Forelimb muscle (tissue), 1 donor: ENCODE results near the gene TSHZ2. TPM values are rescaled to one million over a fixed set of nuclear protein-coding genes. Genes with fewer than 3 reads are reported as not detected.

Experiments used
- DNase-seq: peaks from one replicate; pipeline ENCODE4 v3.0.0-alpha.2; 2013; ENCODE audit warnings: low read depth
- polyA plus RNA-seq: library from polyadenylated mRNA; unstranded; fragments of 120-200 nt; gene quantifications from one replicate; pipeline ENCODE4 v1.2.1, GENCODE V29; 2013; ENCODE audit not compliant: insufficient read length

The TSHZ2 gene
- polyA plus RNA-seq, 1 donor = 9.0 TPM

DNA sequence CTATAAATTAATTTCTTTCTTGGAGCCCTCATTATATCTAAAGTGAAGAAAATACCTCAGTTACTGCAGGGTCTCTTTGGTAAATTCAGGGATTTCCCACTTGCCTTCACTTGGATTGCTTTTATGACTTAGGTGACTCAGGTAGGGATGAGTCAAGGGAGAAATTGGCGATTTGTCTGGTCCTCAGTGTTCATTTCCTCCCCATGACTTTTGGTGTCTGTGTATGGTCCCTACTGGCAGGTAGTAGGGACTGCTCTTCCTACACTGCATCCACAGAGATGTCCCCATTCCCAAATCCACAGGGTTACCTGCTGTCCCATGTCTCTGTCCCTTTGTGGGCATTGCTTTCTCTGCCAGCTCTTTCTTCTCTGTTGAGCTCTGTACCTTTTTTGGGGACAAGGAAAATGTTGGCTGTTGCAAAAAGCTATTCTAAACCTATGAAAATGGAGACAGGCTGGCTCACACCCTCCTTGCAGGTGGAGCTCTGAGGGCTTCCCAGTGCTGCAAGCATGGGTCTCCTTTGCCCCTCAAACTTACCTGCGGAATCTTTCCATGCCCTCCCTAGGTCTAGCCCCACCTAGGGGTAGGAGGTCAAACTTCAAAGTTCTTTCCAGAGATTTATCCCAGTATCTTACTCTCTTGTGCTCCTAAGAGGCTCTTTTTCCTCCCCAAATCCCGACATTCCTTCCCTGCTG is 409.6 kb downstream of the TSHZ2 start:
- DNase-seq = no peak

DNA sequence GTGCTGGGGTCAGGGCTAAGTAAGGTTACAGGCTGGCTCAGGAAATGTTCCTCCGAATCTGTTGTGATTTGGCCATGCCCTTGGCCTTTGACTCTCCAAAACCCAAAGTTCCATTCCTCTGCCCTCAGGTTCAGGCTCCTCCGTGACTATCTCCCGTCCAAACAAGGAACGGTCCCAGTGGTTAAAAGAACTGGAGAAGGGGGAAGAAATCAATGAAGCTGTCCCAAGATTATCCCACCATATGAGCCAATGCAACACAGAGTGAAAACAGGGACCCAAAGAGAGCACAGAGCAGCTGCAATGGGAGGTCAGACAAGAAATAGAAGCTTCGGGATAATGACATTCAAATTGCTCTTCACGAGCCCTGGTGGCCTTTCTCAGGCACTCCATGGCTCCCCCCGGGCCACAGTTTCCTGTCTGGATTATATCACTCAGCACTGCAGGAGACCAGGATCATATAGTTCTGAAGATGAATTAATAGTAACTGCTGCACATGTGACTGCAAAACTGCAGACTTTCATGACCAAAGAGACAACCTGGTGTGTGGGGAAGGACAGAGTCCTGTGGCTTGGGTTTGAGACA is 410.2 kb downstream of the TSHZ2 start:
- no peak for DNase-seq

- DNase-seq = no peak
Observed at GRCh38 chr20:53383916-53384315, 411.8 kb downstream of the TSHZ2 start.

DNA sequence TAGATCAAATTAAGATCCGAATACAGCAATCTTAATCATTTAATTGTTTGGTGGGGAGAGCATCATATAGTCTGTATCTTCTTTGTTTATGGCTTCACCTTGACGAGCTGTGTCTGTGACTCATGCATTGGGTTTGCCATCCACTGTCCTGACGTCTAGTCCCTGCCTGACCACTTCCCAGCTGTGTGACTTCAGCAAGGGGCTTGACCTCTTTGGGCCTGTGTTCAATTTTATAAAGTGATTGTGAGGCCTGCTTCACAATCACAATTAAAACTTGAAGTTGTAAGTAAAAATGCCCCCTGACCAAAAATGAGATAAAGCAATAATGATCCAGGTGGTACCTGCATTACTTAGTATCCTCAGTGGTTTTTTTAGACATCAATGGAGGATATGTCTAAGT is 412.2 kb downstream of the TSHZ2 start:
- DNase-seq = no peak

- DNase-seq = no peak
Observed at GRCh38 chr20:53385941-53386767, 414.0 kb downstream of the TSHZ2 start.

DNA sequence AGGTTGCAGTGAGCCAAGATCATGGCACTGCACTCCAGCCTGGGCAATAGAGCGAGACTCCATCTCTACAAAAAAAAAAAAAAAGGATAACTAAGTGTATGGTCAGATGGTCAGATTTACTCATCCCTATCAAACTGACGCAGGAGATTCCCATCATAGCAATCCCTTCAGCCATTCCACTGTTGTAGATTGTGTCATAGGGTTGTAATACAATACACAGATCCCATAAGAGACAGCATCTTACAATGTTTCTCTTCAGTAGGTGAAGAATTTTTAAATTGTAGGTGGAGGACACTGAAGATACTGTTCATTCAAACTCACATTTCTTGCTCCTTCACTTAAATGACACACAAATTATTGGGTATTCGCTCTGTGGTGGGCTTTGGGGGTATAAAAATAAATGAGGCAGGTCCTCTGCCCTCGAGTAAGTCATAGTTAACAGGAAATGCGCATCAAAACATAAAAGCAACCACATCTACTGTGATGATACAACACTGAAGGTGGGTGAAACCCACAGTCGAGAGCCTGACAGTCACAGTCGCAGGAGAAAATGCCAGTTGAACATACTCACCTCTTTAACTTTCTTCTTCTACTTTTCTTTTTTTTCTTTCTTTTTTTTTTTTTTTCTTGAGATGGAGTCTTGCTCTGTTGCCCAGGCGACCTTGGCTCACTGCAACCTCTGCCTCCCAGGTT is 416.0 kb downstream of the TSHZ2 start:
- DNase-seq = no peak

- DNase-seq = no peak
Observed at GRCh38 chr20:53389516-53390300, 417.6 kb downstream of the TSHZ2 start.

- DNase-seq = no peak
Observed at GRCh38 chr20:53390770-53391169, 418.6 kb downstream of the TSHZ2 start.

GRCh38 chr20:53394433-53394832 is 422.3 kb downstream of the TSHZ2 start:
- no peak for DNase-seq

- no peak for DNase-seq
Observed at GRCh38 chr20:53395188-53395923, 423.2 kb downstream of the TSHZ2 start.

- DNase-seq = no peak
Observed at GRCh38 chr20:53399083-53399482, 426.9 kb downstream of the TSHZ2 start.

- DNase-seq = no peak
Observed at GRCh38 chr20:53399592-53400335, 427.6 kb downstream of the TSHZ2 start.

DNA sequence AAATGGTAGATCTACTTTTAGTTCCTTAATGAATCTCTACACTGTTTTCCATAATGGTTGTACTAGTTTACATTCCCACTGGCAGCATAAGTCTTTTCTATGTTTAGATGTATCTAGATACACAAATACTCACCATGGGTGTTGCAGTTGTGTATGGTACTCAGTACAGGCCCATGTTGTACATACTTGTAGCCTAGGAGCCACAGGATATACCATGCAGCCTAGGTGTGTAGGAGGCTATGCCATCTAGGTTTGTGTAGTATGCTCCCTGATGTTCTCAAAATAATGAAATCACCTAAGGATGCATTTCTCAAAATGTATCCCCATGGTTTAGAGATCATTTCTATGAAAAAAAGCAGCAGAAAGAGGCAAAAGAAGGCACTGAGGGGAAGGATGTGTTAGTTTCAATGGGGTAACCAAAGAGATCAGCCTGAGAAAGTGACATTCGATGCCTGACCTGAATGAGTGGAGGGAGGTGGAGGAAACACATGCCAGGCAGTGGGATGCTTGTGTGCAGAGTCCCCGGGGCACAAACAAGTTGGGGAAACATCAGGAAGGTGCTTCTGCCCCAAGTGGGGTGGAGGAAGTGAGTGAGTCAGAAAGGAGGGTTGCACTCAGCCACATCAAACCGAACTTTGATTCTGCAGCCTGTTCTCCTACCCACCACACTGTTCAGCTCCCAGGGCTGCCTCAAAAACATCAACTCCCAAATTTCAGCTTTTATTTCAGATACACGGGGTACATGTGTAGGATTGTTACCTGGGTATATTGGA is 430.3 kb downstream of the TSHZ2 start:
- no peak for DNase-seq

DNA sequence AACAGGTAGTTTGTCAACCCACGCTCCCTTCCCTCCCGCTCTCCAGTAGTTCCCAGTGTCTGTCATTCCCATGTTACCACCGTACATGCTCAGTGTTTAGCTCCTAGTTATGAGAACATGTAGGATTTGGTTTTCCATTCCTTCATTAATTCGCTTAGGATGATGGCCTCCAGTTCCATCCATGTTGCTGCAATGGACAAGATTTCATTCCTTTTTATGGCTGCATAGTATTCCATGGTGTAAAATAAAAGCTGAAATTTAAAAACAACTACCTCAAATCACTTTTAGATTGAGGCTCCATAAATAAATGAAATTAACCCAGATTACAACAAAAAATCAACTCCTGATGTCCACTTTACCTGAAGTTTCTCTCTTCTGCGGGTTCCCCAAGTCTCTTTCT is 430.9 kb downstream of the TSHZ2 start:
- DNase-seq = no peak

- DNase-seq = no peak
Observed at GRCh38 chr20:53405139-53405538, 433.0 kb downstream of the TSHZ2 start.

- DNase-seq = no peak
Observed at GRCh38 chr20:53406580-53406979, 434.4 kb downstream of the TSHZ2 start.

- DNase-seq = no peak
Observed at GRCh38 chr20:53408691-53409446, 436.7 kb downstream of the TSHZ2 start.

GRCh38 chr20:53409447-53409717 is 437.2 kb downstream of the TSHZ2 start:
- DNase-seq = no peak

- no peak for DNase-seq
Observed at GRCh38 chr20:53411129-53411528, 439.0 kb downstream of the TSHZ2 start.
